Neural progenitor cell (in vitro differentiated cells): Measurements from ENCODE around the gene ERN1.

Source experiments
- EZH2 ChIP-seq: fragments of 200-600 bp; sonication (generic); IDR thresholded peaks from 2 replicates; pipeline ENCODE4 v1.6.1; 2017; ENCODE audit warnings: antibody characterized with exemption, mild to moderate bottlenecking, moderate library complexity
- TF ChIP-seq, protein P1 (sequence below): fragments of 200-600 bp; sonication (generic); IDR thresholded peaks from 2 replicates; pipeline ENCODE4 v1.5.1; 2017; ENCODE audit warnings: antibody characterized with exemption, mild to moderate bottlenecking

DNA sequence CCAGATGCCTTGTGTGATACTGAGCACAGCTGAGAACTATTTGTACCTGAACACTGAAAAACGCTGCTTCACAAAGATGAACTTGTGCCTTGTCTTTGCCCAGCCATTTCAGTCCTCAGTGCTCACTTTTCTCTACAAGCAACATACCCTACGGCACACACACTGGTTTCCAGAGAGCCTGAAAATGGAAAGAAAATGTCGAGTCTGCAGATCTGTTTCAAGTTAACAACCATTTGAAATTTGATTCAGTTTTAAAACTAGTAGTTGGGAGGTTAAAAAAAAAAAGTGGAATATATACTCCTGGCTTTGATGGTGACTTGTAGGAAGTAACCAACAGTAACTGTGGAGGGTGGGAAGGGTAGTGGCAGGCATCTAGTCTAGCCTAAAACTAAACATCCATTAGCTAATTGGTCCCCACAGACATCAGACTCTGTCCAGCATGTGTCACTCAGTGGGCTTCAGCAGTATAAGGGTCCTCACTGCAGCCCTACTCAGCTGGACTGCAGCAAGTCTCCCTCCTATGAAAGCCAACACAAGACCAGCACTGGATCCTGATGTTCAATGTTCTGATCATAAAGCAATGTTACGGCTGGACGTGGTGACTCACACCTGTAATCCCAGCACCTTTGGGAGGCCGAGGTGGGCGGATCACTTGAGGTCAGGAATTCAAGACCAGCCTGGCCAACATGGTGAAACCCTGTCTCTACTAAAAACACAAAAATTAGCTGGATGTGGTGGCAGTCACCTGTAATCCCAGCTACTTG is 27.1 kb downstream of the ERN1 start:
- TF ChIP-seq, protein P1, sequence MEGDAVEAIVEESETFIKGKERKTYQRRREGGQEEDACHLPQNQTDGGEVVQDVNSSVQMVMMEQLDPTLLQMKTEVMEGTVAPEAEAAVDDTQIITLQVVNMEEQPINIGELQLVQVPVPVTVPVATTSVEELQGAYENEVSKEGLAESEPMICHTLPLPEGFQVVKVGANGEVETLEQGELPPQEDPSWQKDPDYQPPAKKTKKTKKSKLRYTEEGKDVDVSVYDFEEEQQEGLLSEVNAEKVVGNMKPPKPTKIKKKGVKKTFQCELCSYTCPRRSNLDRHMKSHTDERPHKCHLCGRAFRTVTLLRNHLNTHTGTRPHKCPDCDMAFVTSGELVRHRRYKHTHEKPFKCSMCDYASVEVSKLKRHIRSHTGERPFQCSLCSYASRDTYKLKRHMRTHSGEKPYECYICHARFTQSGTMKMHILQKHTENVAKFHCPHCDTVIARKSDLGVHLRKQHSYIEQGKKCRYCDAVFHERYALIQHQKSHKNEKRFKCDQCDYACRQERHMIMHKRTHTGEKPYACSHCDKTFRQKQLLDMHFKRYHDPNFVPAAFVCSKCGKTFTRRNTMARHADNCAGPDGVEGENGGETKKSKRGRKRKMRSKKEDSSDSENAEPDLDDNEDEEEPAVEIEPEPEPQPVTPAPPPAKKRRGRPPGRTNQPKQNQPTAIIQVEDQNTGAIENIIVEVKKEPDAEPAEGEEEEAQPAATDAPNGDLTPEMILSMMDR = no peak
- no peak for TF ChIP-seq EZH2
